ENCODE data around the gene SPINK14. TPM values are rescaled to one million over a fixed set of nuclear protein-coding genes. Genes with fewer than 3 reads are reported as not detected.

The SPINK14 gene
- total and polyA plus RNA-seq, 2 donors (not counting 3 experiments of a cell fraction or from before 2014, with no cell fraction given): not detected

DNA sequence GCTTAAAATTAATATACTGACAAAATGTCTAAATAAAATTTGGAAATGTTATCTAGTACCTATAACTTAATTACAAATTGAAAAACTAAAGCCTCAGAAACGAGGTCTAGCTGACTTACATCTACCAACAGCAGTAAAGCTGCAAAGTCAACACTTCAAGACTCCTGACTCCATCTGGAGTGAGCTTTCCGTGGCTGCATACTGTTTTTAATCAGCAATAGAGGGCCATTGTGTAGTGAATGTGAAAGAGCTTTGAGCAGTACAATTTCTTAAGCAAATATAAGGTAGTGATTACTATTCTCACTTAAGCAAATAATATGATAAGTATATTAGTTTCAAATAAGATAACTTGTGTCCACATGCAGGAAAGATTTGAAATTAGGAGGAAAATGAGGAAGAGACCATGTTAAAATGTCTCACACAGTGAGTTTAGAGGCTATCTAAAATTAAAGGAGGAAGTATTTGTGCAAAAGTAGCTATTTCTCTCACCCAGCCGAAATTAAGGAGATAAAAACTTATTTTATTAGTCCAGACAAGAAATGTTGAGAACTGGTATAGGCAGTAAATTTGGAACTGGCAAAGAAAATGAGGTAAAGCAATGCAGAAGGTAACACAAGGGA is 40.9 kb downstream of the SPINK14 start:
- intact Hi-C loops (cut with micrococcal nuclease): no loop called here
- H2AFZ ChIP-seq (ENCODE audit: low read depth, low read length): no peak overlapping the region
- no peak overlapping the region for H3K4me2 ChIP-seq (ENCODE audit: insufficient read depth, low read length)
- no peaks in the 10 kb centered on the region for H3K27me3 ChIP-seq (ENCODE audit: control insufficient read depth in 2 of 2, insufficient read depth in 2 of 2, low read length in 2 of 2)
- H4K20me1 ChIP-seq (replicated peaks; ENCODE audit: control insufficient read depth, extremely low read depth, insufficient read depth, low read length): no peaks in the 10 kb centered on the region
- H3K27ac ChIP-seq (ENCODE audit: insufficient read depth, low read depth, low read length): no peak overlapping the region
- dilution Hi-C loops (cut with MboI; ENCODE audit: extremely low pct_ligation_motif_present, low sequenced_read_pairs): no loop called here
- CTCF ChIA-PET: no interaction called here
- TF ChIP-seq FOS (IDR thresholded peaks at IDR 0.05; ENCODE audit: borderline replicate concordance, insufficient read depth, low read length) (no peak), MAX (IDR thresholded peaks at IDR 0.05; ENCODE audit: insufficient read depth, insufficient read length) (no peak)
- H3K4me1 ChIP-seq (ENCODE audit: control insufficient read depth, extremely low read depth, insufficient read depth, low read length): no peaks in the 10 kb centered on the region
- no peak for DNase-seq (ENCODE audit: low read depth, low spot score)
- no peaks in the 10 kb centered on the region for H3K79me2 ChIP-seq (ENCODE audit: control insufficient read depth, insufficient read depth, low read length)
- no TSS peak for BruUV-seq (replicated peaks)
- no peaks in the 10 kb centered on the region for H3K9me1 ChIP-seq (replicated peaks; ENCODE audit: control insufficient read depth, extremely low read depth, insufficient read depth, low read length)
- H3K4me3 ChIP-seq (replicated peaks in 1 of 3; ENCODE audit: insufficient read depth in 1 of 3, low read depth in 1 of 3, low read length in 3 of 3): no peak overlapping the region
- H3K9ac ChIP-seq (replicated peaks; ENCODE audit: extremely low read depth, insufficient read depth, low read length): no peak overlapping the region
- POLR2A ChIA-PET: no interaction called here
- no peak for FAIRE-seq
- no peaks in the 10 kb centered on the region for H3K9me3 ChIP-seq (replicated peaks; ENCODE audit: control insufficient read depth, insufficient read depth, low read length)
- no peaks in the 10 kb centered on the region for H3K36me3 ChIP-seq (ENCODE audit: control insufficient read depth in 2 of 2, extremely low read depth in 1 of 2, insufficient read depth in 2 of 2, low read length in 2 of 2)

DNA sequence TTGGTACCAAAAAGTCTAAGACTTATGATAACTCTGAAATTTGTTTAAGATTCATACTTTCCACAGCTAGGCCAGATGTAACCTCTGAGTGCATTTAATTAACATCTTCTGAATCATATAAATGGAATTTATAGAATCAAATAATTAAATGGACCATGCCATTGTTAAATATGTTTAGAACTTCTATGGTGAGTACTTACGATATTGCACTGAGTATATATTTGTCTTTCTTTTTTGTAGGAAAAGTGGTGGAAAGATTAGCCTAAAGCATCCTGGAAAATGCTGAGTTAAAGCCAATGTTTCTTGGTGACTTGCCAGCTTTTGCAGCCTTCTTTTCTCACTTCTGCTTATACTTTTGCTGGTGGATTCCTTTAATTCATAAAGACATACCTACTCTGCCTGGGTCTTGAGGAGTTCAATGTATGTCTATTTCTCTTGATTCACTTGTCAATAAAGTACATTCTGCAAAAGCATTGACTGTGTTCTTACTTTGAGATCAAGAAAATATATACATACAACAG is 46.4 kb downstream of the SPINK14 start:
- FAIRE-seq: no peak

More for the DNA sequence above, 46.4 kb downstream of the SPINK14 start:
- Histone ChIP-seq H2AFZ (ENCODE audit: low read depth, low read length) (no peak overlapping the region), H3K4me3 (replicated peaks in 1 of 3; ENCODE audit: insufficient read depth in 1 of 3, low read depth in 1 of 3, low read length in 3 of 3) (no peak overlapping the region), H3K9ac (replicated peaks; ENCODE audit: extremely low read depth, insufficient read depth, low read length) (no peak overlapping the region), H3K4me1 (ENCODE audit: control insufficient read depth, extremely low read depth, insufficient read depth, low read length) (no peaks in the 10 kb centered on the region), H3K9me3 (replicated peaks; ENCODE audit: control insufficient read depth, insufficient read depth, low read length) (no peaks in the 10 kb centered on the region), H3K79me2 (ENCODE audit: control insufficient read depth, insufficient read depth, low read length) (no peaks in the 10 kb centered on the region), H3K27ac (ENCODE audit: insufficient read depth, low read depth, low read length) (no peak overlapping the region), H4K20me1 (replicated peaks; ENCODE audit: control insufficient read depth, extremely low read depth, insufficient read depth, low read length) (no peaks in the 10 kb centered on the region), H3K9me1 (replicated peaks; ENCODE audit: control insufficient read depth, extremely low read depth, insufficient read depth, low read length) (no peaks in the 10 kb centered on the region), H3K36me3 (ENCODE audit: control insufficient read depth in 2 of 2, extremely low read depth in 1 of 2, insufficient read depth in 2 of 2, low read length in 2 of 2) (no peaks in the 10 kb centered on the region), H3K27me3 (ENCODE audit: control insufficient read depth in 2 of 2, insufficient read depth in 2 of 2, low read length in 2 of 2) (no peaks in the 10 kb centered on the region), H3K4me2 (ENCODE audit: insufficient read depth, low read length) (no peak overlapping the region)
- no TSS peak for BruUV-seq (replicated peaks)
- intact Hi-C loops (cut with micrococcal nuclease): no loop called here
- POLR2A ChIA-PET: no interaction called here
- dilution Hi-C loops (cut with MboI; ENCODE audit: extremely low pct_ligation_motif_present, low sequenced_read_pairs): no loop called here
- DNase-seq (ENCODE audit: low read depth, low spot score): peak; percentile 23
- TF ChIP-seq MYC (IDR thresholded peaks at IDR 0.05; ENCODE audit: low read depth, low read length) (no peak), POLR2A (IDR thresholded peaks at IDR 0.05; ENCODE audit: low read depth, low read length) (no peak), MAX (IDR thresholded peaks at IDR 0.05; ENCODE audit: insufficient read depth, insufficient read length) (no peak), POLR2AphosphoS5 (IDR thresholded peaks at IDR 0.05; ENCODE audit: insufficient read depth, low read depth, low read length) (no peak), FOS (IDR thresholded peaks at IDR 0.05; ENCODE audit: borderline replicate concordance, insufficient read depth, low read length) (no peak), EZH2 (IDR thresholded peaks at IDR 0.05; ENCODE audit: borderline replicate concordance, low read depth, low read length, severe bottlenecking) (no peak), JUN (IDR thresholded peaks at IDR 0.05; ENCODE audit: borderline replicate concordance, insufficient read depth, insufficient read length, low read depth) (no peak), CTCF (IDR thresholded peaks at IDR 0.05; ENCODE audit: extremely low read depth in 1 of 2, insufficient read depth in 1 of 2, low read depth in 1 of 2, low read length in 2 of 2) (no peak), GATA2 (IDR thresholded peaks at IDR 0.05; ENCODE audit: insufficient read depth, insufficient read length, low read depth, low read length) (no peak)
- CTCF ChIA-PET: no interaction called here
